HepG2 (cell line): ENCODE measurements around the gene SOX9. TPM values are rescaled to one million over a fixed set of nuclear protein-coding genes. Genes with fewer than 3 reads are reported as not detected.

Experiments
- ARNTL ChIP-seq: sonication (generic); formaldehyde crosslinking; IDR thresholded peaks from 2 replicates; pipeline ENCODE4 v1.4.0; 2020; ENCODE audit warnings: mild to moderate bottlenecking, missing genetic modification reagents
- CEBPB ChIP-seq: IDR thresholded peaks from 2 replicates; pipeline ENCODE4 v1.6.1; 2011; ENCODE audit warnings: low read depth, low read length, improper control_type of control experiment, borderline replicate concordance
- EHMT2 ChIP-seq: fragments of 200-600 bp; sonication (generic); IDR thresholded peaks from 2 replicates; pipeline ENCODE4 v1.7.0; 2017; ENCODE audit warnings: antibody characterized with exemption, low read depth, low read length, borderline replicate concordance
- MLX ChIP-seq: IDR thresholded peaks from 2 replicates; pipeline ENCODE4 v1.6.1; 2016
- NFATC3 ChIP-seq: sonication (generic); formaldehyde crosslinking; IDR thresholded peaks from 2 replicates; pipeline ENCODE4 v1.5.1; 2020; ENCODE audit warnings: mild to moderate bottlenecking, missing genetic modification reagents
- REST ChIP-seq, 2 experiments: IDR thresholded peaks; 2 replicates each; pipeline ENCODE4 v1.6.1; 2011 to 2012; ENCODE audit warnings: low read length in 2 of 2, borderline replicate concordance in 1 of 2, low read depth in 1 of 2, mild to moderate bottlenecking in 1 of 2, moderate library complexity in 1 of 2
- SAP130 ChIP-seq: IDR thresholded peaks from 2 replicates; pipeline ENCODE4 v1.6.1; 2016; ENCODE audit warnings: low read depth
- SNAI1 ChIP-seq: sonication (generic); formaldehyde crosslinking; IDR thresholded peaks from 2 replicates; pipeline ENCODE4 v1.5.0; 2020; ENCODE audit warnings: mild to moderate bottlenecking, missing genetic modification reagents, borderline replicate concordance
- SP2 ChIP-seq: sonication (generic); formaldehyde crosslinking; IDR thresholded peaks from 2 replicates; pipeline ENCODE4 v1.5.1; 2020; ENCODE audit warnings: mild to moderate bottlenecking, missing genetic modification reagents
- TBX2 ChIP-seq: sonication (generic); formaldehyde crosslinking; IDR thresholded peaks from 2 replicates; pipeline ENCODE4 v1.5.0; 2020; ENCODE audit warnings: missing genetic modification reagents, mild to moderate bottlenecking, borderline replicate concordance
- U2AF1 ChIP-seq: fragments of 200-400 bp; formaldehyde crosslinking; optimal IDR thresholded peaks from 2 replicates; pipeline ENCODE3; 2017; ENCODE audit warnings: mild to moderate bottlenecking, low read depth, low read length
- ZFP62 ChIP-seq: sonication (generic); formaldehyde crosslinking; IDR thresholded peaks from 2 replicates; pipeline ENCODE4 v1.4.0; 2020; ENCODE audit warnings: missing genetic modification reagents
- ZNF274 ChIP-seq: sonication (generic); formaldehyde crosslinking; IDR thresholded peaks from 2 replicates; pipeline ENCODE4 v1.5.1; 2020; ENCODE audit warnings: mild to moderate bottlenecking, missing genetic modification reagents
- ZNF644 ChIP-seq: IDR thresholded peaks from 2 replicates; pipeline ENCODE4 v1.6.1; 2016; ENCODE audit warnings: low read depth
- ZNF646 ChIP-seq: sonication (generic); formaldehyde crosslinking; IDR thresholded peaks from 2 replicates; pipeline ENCODE4 v1.9.0; 2021; ENCODE audit warnings: mild to moderate bottlenecking, missing genetic modification reagents
- polyA plus RNA-seq, 8 experiments: library from polyadenylated mRNA; depleted of rRNA in 3 of 8; stranded (reverse) in 7 of 8; unstranded in 1 of 8; fragments of >200 nt; fragmentation: Illumina TruSeq in 4 of 8; extraction: Trizol in 4 of 8; gene quantifications; 2 replicates each; pipeline versions ENCODE4 v1.2.1 to v1.2.3, GENCODE V29; 2011 to 2016; ENCODE audit warnings: low read depth in 4 of 8, missing spikeins in 1 of 8, mixed read lengths in 1 of 8; ENCODE audit not compliant: insufficient read depth in 1 of 8
- total RNA-seq, 5 experiments: library from RNA; depleted of rRNA; stranded (reverse); fragments of >200 nt; fragmentation: Illumina TruSeq; extraction: Trizol; gene quantifications; 2 replicates each; pipeline ENCODE4 v1.2.3, GENCODE V29; 2016; ENCODE audit warnings: low read depth in 1 of 5

SOX9 gene
- total and polyA plus RNA-seq, 2 of the 13 experiments (the other 11 are each of a cell fraction or from before 2014, with no cell fraction given): 16.1 to 27.6 TPM

- TF ChIP-seq MLX (CRISPR knock-in tag) (no peak), ZFP62 (CRISPR knock-in tag) (no peak), SNAI1 (CRISPR knock-in tag) (no peak), ZNF646 (CRISPR knock-in tag) (peak; percentile 69), CEBPB (no peak), SAP130 (CRISPR knock-in tag) (peak; percentile 67), NFATC3 (CRISPR knock-in tag) (0 out of 2 replicates have a peak, but pooled peaks have one; percentile 46), U2AF1 (peak; percentile 55), REST (IDR thresholded peaks at IDR 0.05; ENCODE audit: borderline replicate concordance in 1 of 2, low read depth in 1 of 2, low read length in 2 of 2) (peak in 1 of 2 experiments; percentile 53; a peak in 1 of 4 replicates), ZNF644 (CRISPR knock-in tag) (peak; percentile 91), ZNF274 (0 out of 2 replicates have a peak, but pooled peaks have one; percentile 50), EHMT2 (peak; percentile 53; the same call in 1 of the 2 replicates), ARNTL (CRISPR knock-in tag) (no peak), SP2 (CRISPR knock-in tag) (no peak), TBX2 (CRISPR knock-in tag) (peak; percentile 50; the same call in 1 of the 2 replicates)
Observed at GRCh38 chr17:72151565-72152386, 31.0 kb downstream of the SOX9 start (continued).
